IPS-18c (cell line): ENCODE data around the gene TSACC.
A peak's percentile ranks its signal among the peaks of the same experiment; 100 is the strongest.
"Not testable (repeated sequence)": the region's sequence is repeated elsewhere in the genome, so short reads cannot be mapped to it uniquely, and the experiment has no call there.

Experiments
- H3K4me3 ChIP-seq: 2 replicates; pipeline ENCODE4 v1.7.0; 2013; ENCODE audit warnings: low read depth, mild to moderate bottlenecking, low read length, moderate library complexity; ENCODE audit not compliant: insufficient read depth
- H3K9me3 ChIP-seq: one replicate; pipeline ENCODE4 v1.6.1; 2013; ENCODE audit warnings: mild to moderate bottlenecking, low read length, moderate library complexity; ENCODE audit not compliant: control insufficient read depth, insufficient read depth

Gene TSACC

DNA sequence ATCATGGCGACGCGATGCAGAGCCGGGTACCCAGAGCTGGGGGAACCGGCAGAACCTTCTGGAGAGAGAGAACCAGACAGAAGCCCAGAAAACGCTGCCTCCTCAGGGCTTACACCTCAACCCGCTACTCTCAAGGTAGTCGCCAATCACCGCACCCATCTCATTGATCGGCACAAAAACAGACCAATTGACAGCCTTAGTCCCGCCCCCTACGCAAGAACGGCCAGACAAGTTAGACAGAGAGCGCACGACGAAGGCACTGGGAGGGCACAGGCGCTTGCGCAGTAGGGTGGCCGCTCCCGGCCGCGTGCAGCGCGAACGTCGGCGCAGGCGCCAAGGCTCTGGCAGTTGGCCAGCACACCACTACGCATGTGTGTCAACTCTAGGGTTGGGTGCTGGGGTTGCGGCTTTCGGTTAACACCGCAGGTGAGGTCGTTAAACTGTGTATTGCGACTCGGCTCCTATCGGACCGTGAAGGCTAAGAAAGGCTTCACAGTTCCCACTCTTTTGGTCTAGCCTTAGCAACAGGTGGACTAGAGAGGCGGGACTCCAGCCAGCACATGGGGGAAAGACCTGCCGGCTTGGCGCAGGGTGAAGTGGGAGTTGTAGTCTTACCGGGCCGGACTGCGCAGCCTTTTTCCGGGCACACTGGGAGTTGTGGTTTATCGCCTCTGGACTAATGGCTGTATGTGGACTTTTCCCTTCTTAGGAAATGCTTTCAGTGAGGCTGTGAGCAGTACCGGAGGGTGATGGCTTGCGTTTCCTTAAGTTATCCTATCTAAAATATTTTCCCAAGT, at the start of gene TSACC, which contains the start of gene CCT3:
TSACC (plus strand) TSS at position 347 of the 797 bp plus-strand sequence. CDS start 1,232 bp downstream, outside the sequence.
CCT3 (minus strand) TSS at position 113 of the 797 bp plus-strand sequence; CDS start at position 5, 108 bp downstream.
- no peaks in the 10 kb centered on the region for H3K9me3 ChIP-seq
- H3K4me3 ChIP-seq, result peak within 1 kb of the TSS; percentile 73

DNA sequence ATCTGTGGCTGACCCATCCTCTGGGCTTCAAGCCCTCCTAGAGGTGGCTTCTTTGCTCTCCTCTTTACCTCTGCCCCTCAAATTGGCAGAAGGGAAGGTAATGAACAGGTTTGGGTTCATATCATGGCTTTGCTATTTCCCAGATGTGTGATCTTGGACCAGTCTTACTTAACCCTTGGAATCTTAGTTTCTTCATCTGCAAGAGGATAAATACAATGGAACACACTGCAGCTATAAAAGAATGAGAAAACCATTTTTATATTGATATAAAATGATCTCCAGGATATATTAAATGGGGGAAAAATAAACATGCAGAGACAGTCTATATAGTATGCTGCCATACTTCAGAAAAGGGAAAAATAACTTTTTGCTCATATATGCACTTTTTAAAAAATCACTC, 48.5 kb upstream of the TSACC start:
- Histone ChIP-seq H3K9me3 (peaks cover 2% of the 10 kb centered on the region), H3K4me3 (no peak overlapping the region)

DNA sequence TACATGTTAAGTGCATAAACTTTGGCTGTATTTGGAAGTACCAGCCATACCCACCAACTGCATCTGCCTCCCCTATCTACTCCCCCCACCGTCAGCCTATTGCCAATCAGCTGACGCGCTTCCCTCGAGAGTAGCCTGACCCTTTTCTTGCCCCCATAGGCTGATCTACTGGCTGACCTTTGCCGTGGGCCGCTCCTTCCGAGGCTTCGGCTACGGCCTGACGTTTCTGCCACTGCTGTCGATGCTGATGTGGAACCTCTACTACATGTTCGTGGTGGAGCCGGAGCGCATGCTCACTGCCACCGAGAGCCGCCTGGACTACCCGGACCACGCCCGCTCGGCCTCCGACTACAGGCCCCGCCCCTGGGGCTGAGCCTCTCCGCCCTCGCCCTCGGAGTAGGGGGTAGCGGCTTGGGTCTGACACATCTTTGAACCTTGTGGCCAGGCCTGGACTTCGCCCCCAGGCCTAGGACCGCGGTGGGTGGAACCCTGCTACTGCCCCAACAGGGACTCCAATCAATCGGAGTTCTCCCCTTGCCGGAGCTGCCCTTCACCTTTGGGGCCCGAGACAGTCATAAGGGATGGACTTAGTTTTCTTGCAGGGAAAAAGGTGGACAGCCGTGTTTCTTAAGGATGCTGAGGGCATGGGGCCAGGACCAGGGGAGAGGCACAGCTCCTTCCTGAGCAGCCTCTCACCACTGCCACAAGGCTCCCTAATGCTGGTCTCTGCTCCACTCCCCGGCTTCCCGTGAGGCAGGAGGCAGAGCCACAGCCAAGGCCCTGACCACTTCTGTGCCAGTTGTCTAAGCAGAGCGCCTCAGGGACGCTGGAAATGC, 46.9 kb upstream of the TSACC start:
- Histone ChIP-seq H3K9me3 (peaks cover 2% of the 10 kb centered on the region), H3K4me3 (peak overlapping the region; percentile 43)

DNA sequence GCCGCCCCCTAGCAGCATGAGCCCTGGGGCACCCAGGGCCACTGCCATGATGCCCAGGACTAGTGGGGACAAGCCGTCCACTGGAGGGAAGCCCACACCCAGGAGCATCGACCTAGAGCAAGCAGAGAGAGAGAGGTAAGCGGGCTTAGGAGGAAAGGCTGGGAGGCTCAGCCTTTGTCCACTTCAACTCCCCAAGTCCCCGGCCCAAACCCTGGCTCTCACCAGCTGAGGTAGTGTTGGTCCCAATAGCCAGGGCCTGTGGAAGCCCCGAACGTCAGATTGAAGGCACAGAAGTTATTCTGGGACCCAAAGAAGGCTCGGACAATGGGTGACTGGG, 45.3 kb upstream of the TSACC start:
- peaks cover 2% of the 10 kb centered on the region for H3K9me3 ChIP-seq

DNA sequence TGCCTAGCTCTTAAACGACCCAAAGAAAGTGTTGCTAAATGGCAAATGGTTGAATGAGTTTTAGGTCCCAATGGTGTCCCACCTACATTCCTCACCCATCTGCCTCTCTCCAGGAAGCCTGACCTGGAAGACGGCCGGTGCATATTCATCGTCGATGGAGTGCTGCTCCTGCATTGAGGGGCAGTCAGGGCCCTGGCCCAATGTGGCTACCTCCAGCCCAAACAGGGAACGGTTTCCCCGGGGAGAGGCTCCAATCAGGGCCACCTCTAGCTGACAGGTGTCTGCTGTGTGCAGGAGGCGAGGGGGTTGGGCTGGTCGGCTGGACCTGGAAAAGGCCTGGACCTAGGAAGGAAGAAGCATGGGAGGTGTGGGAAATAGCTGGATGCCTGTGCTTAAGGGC, 44.4 kb upstream of the TSACC start:
- H3K4me3 ChIP-seq, result no peak overlapping the region
- H3K9me3 ChIP-seq, result peaks cover 2% of the 10 kb centered on the region

More for the DNA sequence above, 45.3 kb upstream of the TSACC start:
- no peak overlapping the region for H3K4me3 ChIP-seq

DNA sequence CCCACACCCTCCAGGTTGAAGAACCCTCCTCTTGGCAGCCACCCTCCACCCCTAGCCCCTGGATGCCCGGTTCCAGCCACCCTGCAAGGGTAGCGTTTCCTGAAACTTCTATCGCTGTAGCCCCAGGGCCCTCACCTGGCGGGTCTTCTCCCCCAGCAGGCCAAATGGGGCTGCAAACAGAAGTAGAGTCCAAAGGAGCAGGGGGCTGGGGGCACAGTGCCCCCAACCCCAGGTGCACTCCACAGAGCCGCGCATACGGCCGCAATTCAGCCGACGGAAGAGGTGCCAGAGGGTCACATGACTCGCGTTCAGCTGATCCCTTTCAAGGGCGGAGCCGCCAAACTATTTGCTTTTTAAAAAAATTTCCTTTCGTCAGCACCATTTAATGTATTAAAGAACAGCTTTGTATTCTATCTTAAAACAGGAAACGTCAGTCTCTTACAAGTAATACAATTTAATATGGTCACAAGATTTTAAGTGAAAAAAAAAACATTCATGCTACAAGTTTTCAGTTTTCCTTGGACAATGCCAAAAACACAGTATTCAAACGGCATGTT, 42.9 kb upstream of the TSACC start, which contains the start of gene GLMP:
GLMP (minus strand) TSS at position 289 of the 557 bp plus-strand sequence; CDS start at position 255, 34 bp downstream.
- peak within 1 kb of the TSS; percentile 71 for H3K4me3 ChIP-seq
- peaks cover 2% of the 10 kb centered on the region for H3K9me3 ChIP-seq

DNA sequence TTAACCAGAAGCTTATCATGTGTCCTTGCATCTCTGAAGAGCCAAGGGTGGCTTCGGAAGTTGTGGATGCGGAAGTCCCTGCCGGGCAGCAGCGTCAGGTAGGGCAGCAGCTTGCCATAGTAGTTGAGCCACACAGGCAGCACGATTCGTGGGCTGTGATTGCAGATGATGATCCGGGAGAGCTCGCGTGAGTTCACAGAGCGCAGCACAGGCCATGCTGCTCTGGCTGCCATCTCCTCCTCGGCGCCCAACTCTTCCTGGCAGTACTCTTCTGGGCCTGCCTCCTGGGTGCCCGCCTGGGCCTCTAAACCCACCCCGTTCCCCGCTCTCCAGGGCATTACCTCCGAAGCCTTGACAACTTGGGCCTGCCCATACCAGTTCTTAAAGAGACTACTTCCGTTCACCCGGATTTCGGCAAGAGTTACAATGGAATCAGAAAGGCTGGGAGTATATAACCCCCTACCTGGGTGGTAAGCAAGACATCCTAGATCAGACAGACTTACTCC, 39.4 kb upstream of the TSACC start, which contains the start of gene VHLL:
VHLL (minus strand) TSS at position 456 of the 506 bp plus-strand sequence; CDS start at position 338, 118 bp downstream.
- Histone ChIP-seq H3K4me3 (no peak within 1 kb of the TSS), H3K9me3 (peaks cover 2% of the 10 kb centered on the region)

DNA sequence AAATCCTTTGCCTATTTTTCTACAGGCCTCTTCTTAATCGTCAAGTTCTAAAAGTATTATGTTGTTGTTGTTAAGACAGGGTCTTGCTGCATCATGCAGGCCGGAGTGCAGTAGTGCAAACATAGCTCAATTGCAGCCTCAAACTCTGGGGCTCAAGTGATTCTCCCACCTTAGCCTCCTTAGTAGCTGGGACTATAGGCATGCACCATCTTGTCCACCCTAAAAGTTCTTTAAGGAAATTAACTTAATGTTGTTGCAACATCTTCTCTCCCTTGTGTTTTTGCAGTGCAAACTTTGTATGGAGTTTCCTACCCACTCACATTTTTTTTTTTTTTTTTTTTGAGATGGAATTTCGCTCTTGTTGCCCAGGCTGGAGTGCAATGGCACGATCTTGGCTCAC, 35.1 kb upstream of the TSACC start:
- H3K9me3 ChIP-seq, result peaks cover 2% of the 10 kb centered on the region

DNA sequence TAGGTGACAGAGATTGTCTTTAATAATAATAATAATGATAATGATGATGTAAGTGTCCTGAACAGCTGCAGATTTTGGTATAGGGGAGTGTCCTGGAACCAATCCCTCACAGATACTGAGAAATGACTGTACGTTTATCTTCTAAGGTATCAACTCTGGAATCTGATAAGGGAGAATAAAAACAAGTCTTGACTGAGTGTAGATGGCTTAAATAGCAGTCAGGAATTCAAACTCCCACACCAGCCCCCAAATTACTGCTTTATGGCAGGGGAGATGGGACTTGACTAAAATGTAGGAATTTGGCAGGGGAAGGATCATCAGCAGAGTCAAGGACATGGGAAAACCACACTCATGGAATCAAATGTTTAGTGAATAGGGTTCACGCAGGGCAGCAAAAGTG, 33.1 kb upstream of the TSACC start:
- Histone ChIP-seq H3K9me3 (peaks cover 2% of the 10 kb centered on the region), H3K4me3 (no peak overlapping the region)

More for the DNA sequence above, 35.1 kb upstream of the TSACC start:
- no peak overlapping the region for H3K4me3 ChIP-seq

DNA sequence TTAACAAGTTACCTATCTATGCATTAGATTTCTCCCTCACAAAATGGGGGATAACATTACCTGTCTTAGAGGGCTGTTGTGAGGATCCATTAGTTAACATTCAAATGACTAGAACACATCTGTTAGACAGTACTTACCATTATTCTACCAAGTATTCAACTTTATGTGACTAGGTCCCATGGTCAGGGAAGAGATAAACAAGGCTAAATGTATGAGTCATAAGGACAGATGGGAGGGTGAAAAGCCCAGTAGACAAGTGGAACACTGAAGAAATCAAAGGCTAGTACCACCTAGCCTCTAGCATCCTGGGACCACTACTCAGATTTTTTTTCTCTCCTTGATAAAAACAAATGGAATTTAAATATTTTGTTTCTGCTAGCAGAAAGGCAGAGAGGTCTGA, 30.2 kb upstream of the TSACC start:
- no peak overlapping the region for H3K4me3 ChIP-seq
- H3K9me3 ChIP-seq, result no peaks in the 10 kb centered on the region

DNA sequence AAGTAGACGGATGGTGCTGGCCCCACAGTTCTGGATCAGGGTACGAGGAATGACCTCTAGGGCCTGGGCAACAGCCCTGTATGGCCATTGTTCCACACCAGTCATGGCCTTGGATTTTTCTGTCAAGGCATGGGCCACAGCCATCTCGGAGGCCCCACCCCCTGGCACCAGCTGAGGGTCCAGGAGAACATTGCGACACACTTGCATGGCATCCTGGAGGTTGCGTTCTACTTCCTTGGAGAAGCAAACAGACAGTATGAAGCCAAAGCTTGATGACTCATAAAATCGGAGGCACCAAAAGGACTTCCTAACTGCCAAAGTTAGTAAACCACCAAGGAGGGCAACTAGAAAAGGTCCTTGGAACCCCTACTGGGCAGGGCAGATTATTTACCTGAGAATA, 27.4 kb upstream of the TSACC start:
- Histone ChIP-seq H3K9me3 (no peaks in the 10 kb centered on the region), H3K4me3 (no peak overlapping the region)

DNA sequence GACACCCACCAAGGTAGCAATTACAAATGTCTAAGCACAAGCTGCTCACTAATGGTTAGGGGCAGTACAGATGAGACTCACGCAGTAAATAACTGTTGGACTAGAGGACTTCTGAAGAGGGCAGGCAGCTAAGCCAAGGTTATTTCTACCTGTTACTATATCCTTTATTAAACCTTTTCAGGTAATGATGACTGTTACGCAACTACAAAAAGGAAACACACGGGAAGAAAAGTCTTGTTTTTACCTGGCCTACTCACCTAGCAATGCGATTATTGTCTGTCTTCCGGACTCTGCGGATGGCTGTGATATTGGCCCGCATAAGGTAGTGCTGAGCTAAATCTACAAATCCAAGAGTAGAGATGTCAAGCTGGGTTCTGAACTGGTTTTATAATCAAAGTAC, 21.4 kb upstream of the TSACC start:
- H3K9me3 ChIP-seq, result no peaks in the 10 kb centered on the region
- H3K4me3 ChIP-seq, result no peak overlapping the region

DNA sequence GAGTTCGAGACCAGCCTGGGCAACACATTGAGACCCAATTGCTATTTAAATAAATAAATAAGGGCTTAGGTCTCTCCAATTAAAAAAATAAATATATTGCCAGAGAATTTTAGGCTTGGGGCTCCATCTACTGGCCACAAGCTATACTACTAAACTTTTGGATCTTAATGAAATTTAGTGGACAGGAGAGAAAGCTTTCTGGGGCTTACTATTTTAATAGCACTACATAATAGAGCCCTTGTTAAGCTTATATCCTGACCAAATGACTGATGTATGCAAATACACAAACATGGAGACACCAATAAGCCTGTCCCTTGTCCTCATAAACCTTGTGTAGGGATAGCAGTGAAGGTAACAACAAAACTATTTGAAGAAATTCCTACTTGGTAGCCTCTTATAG, 18.7 kb upstream of the TSACC start:
- no peak overlapping the region for H3K4me3 ChIP-seq
- no peaks in the 10 kb centered on the region for H3K9me3 ChIP-seq

DNA sequence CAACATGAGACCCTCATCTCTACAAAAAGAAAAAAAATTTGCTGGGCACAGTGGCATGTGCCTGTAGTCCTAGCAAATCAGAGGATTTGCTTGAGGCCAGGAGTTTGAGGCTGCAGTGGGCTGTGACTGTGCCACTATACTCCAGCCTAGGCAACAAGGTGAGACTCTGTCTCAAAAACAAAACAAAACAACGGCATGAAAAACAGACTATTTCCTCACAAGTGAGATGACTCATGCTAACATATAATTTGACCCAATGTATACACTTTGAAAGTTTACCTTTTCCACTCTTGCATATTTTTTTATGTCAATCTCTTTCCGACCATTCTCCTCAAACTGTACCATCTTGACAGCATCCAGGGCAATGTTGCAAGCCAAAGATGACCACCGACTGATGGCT, 17.8 kb upstream of the TSACC start:
- Histone ChIP-seq H3K9me3 (no peaks in the 10 kb centered on the region), H3K4me3 (no peak overlapping the region)

DNA sequence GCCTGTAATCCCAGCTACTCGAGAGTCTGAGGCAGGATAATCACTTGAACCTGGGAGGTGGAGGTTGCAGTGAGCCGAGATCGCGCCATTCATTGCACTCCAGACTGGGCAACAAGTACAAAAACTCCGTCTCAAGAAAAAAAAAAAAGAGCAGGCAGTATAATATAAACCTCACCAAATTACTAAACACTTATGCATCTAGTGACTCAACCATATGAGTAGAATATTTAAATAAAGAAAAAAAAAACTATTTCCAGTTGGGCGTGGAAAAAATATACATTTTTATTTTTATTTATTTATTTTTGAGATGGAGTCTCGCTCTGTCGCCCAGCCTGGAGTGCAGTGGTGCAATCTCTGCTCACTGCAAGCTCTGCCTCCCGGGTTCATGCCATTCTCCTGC, 15.1 kb upstream of the TSACC start:
- H3K4me3 ChIP-seq, H3K9me3 ChIP-seq: not testable (repeated sequence)

DNA sequence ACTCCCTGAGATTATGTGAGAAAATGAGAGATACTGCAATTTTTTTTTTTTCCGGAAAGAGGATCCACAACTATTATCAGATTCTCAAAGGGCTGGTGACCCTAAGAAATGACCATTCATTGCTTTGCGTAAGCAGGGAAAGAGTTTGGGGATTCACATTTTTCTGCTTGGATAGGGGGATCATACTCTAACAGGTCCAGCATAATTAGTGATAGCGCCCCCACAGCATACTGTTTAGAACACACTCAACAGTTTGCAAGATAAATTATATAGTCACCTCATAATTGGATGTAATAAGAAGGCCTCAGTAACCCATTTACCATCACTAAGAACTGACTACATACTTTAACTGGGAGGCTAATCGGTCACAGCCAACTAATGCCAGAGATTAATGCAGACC, 2.1 kb upstream of the TSACC start:
- no peaks in the 10 kb centered on the region for H3K9me3 ChIP-seq
- H3K4me3 ChIP-seq, result peak overlapping the region; percentile 73

DNA sequence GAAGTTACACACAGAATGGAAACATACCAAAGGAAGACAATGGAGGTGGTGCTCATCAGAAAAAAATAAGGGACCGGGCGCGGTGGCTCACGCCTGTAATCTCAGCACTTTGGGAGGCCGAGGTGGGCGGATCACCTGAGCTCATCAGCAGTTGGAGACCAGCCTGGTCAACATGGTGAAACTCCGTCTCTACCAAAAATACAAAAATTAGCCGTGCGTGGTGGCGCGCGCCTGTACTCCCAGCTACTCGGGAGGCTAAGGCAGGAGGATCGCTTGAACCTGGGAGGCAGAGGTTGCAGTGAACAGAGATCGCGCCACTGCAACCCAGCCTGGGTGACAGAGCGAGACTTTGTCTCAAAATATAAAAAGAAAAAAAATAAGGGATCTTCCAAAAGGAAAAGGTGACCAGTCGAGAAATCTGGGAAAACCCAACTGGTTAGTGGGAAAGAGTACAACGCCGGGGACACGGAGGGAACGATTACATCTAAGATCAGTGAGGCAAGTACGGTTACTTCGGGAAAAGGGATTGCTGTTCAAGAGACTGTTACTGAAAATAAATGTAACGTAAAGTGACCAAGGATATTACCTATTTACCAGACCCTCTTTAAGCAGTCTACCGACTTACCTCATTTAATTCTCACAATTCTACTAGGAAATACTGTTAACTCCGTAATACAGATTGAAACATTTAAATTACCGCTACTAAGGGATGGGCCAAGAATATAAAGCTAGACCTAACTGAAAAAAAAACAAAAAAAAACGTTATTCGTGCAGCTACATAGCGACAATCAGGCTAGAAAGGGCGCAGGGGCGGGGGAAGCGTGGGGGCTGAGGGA, 1.1 kb upstream of the TSACC start:
- H3K9me3 ChIP-seq, result no peaks in the 10 kb centered on the region
- H3K4me3 ChIP-seq, result peak overlapping the region; percentile 73
